DMS53 (cell line): Measurements from ENCODE around the gene CARD10.
A peak's percentile ranks its signal among the peaks of the same experiment; 100 is the strongest.

Source experiments
- DNase-seq: peaks from one replicate; lab custom pipeline; 2025; lab: John Stamatoyannopoulos, UW

The CARD10 gene

GRCh38 chr22:37502342-37503182 lies 16.7 kb downstream of the CARD10 start:
- peak; percentile 73 for DNase-seq

GRCh38 chr22:37501610-37502341 lies 17.4 kb downstream of the CARD10 start:
- peak; percentile 91 for DNase-seq

- peak; percentile 46 for DNase-seq
Observed at GRCh38 chr22:37500745-37501609, 18.2 kb downstream of the CARD10 start.

GRCh38 chr22:37499789-37500540 lies 19.2 kb downstream of the CARD10 start:
- no peak for DNase-seq

GRCh38 chr22:37499027-37499707 lies 20.0 kb downstream of the CARD10 start:
- no peak for DNase-seq

GRCh38 chr22:37498289-37498909 lies 20.8 kb downstream of the CARD10 start:
- DNase-seq = peak; percentile 53

- DNase-seq = no peak
Observed at GRCh38 chr22:37497062-37497599, 22.1 kb downstream of the CARD10 start.

GRCh38 chr22:37496651-37497050 lies 22.6 kb downstream of the CARD10 start:
- no peak for DNase-seq

- no peak for DNase-seq
Observed at GRCh38 chr22:37493979-37494378, 25.2 kb downstream of the CARD10 start.

- DNase-seq = peak; percentile 12
Observed at GRCh38 chr22:37492428-37493344, 26.5 kb downstream of the CARD10 start.

GRCh38 chr22:37491559-37492427 lies 27.4 kb downstream of the CARD10 start:
- DNase-seq = no peak

GRCh38 chr22:37491106-37491505 lies 28.1 kb downstream of the CARD10 start:
- DNase-seq = no peak

GRCh38 chr22:37489983-37490382 lies 29.2 kb downstream of the CARD10 start:
- DNase-seq = no peak

GRCh38 chr22:37488337-37489135 lies 30.7 kb downstream of the CARD10 start:
- no peak for DNase-seq

- no peak for DNase-seq
Observed at GRCh38 chr22:37487571-37487970, 31.6 kb downstream of the CARD10 start.

GRCh38 chr22:37487129-37487528 lies 32.1 kb downstream of the CARD10 start:
- no peak for DNase-seq

- peak; percentile 79 for DNase-seq
Observed at GRCh38 chr22:37486224-37486845, 32.9 kb downstream of the CARD10 start, which contains the start of gene MFNG. Gene MFNG (minus strand): TSS chr22:37486384. CDS start chr22:37486177, 207 bp downstream.
